K562 (cell line): ENCODE measurements around the gene PARP15. TPM values are rescaled to one million over a fixed set of nuclear protein-coding genes. Genes with fewer than 3 reads are reported as not detected.

Source experiments
- ATAC-seq: fragments of 200-7000 bp; cut with Tn5 transposase; 3 replicates; pipeline ENCODE4 v1.9.1; 2020; ENCODE audit warnings: moderate library complexity
- BruUV-seq: library from RNA; stranded (reverse); fragments of 400-500 nt; replicated peaks from 2 replicates; lab custom pipeline; 2021; lab: Mats Ljungman, UMichigan
- CTCF ChIA-PET: fragments of 300-600 bp; formaldehyde crosslinking; extraction: SDS; loops from one replicate; lab custom pipeline; 2021; ENCODE audit warnings: low intra/inter-chr PET ratio; lab: Yijun Ruan, JAX
- POLR2A ChIA-PET: fragments of 300-600, 350-650 bp; sonication (Branson Sonifier 250); formaldehyde crosslinking; extraction: SDS; loops from one replicate; lab custom pipeline; 2021; ENCODE audit warnings: antibody characterized with exemption, inconsistent platforms; lab: Yijun Ruan, JAX
- DNase-seq, 4 experiments: peaks; one replicate each; pipeline versions ENCODE4 v3.0.0 to v3.0.0-alpha.2; 2011 to 2018; ENCODE audit warnings: low spot score in 3 of 4, mixed read lengths in 3 of 4; ENCODE audit errors: extremely low read depth in 1 of 4
- FAIRE-seq: peaks from 2 replicates; lab custom pipeline; 2011; peaks lifted over from hg19 to GRCh38; lab: Jason Lieb, UNC
- H2AFZ ChIP-seq: 2 replicates; pipeline ENCODE4 v1.6.0; 2011; ENCODE audit warnings: low read depth, low read length, control low read depth, inconsistent platforms
- H3K27ac ChIP-seq: fragments of 200-600 bp; 3 replicates; pipeline ENCODE4 v1.8.0; 2011; ENCODE audit warnings: low read depth, mild to moderate bottlenecking, control low read depth, inconsistent platforms, low read length, moderate library complexity, mixed read lengths; ENCODE audit errors: extremely low read depth
- H3K27me3 ChIP-seq, 2 experiments: fragments of 300-600 bp in 1 of 2; 2 replicates in 1 of 2; 3 replicates in 1 of 2; pipeline versions ENCODE4 v1.6.0 to v1.8.0; 2011; ENCODE audit warnings: inconsistent platforms in 2 of 2, low read length in 2 of 2, mild to moderate bottlenecking in 1 of 2, mixed read lengths in 1 of 2, moderate library complexity in 1 of 2; ENCODE audit not compliant: control insufficient read depth in 2 of 2, insufficient read depth in 2 of 2
- H3K36me3 ChIP-seq: fragments of 300-600 bp; 3 replicates; pipeline ENCODE4 v1.8.0; 2011; ENCODE audit warnings: mild to moderate bottlenecking, low read length, inconsistent platforms; ENCODE audit not compliant: control insufficient read depth, insufficient read depth
- H3K4me1 ChIP-seq, 2 experiments: fragments of 200-600 bp in 1 of 2; replicated peaks in 1 of 2; 2 replicates in 1 of 2; 3 replicates in 1 of 2; pipeline versions ENCODE4 v1.5.1 to v1.8.0; 2011; ENCODE audit warnings: inconsistent platforms in 2 of 2, low read length in 2 of 2, mild to moderate bottlenecking in 1 of 2, mixed read lengths in 1 of 2, moderate library complexity in 1 of 2; ENCODE audit not compliant: control insufficient read depth in 2 of 2, insufficient read depth in 2 of 2
- H3K4me2 ChIP-seq: 2 replicates; pipeline ENCODE4 v1.6.1; 2011; ENCODE audit warnings: low read length, control low read depth, inconsistent platforms, mixed read lengths; ENCODE audit not compliant: insufficient read depth
- H3K4me3 ChIP-seq: fragments of 200-600 bp; sonication (generic), shearing (Covaris generic); 2 replicates; pipeline ENCODE4 v1.5.1; 2016; ENCODE audit warnings: control low read depth, inconsistent platforms
- H3K79me2 ChIP-seq: fragments of 200-600 bp; 3 replicates; pipeline ENCODE4 v1.8.0; 2011; ENCODE audit warnings: low read length, inconsistent platforms; ENCODE audit not compliant: control insufficient read depth, insufficient read depth
- H3K9ac ChIP-seq, 2 experiments: 2 replicates each; pipeline versions ENCODE4 v1.6.0 to v1.6.1; 2011; ENCODE audit warnings: low read depth in 2 of 2, low read length in 2 of 2, control low read depth in 1 of 2, inconsistent platforms in 1 of 2, mild to moderate bottlenecking in 1 of 2, mixed read lengths in 1 of 2; ENCODE audit not compliant: insufficient read depth in 1 of 2
- H3K9me1 ChIP-seq: one replicate; pipeline ENCODE4 v1.6.0; 2011; ENCODE audit warnings: inconsistent platforms, mild to moderate bottlenecking, low read length, moderate library complexity; ENCODE audit not compliant: control insufficient read depth, insufficient read depth
- H3K9me3 ChIP-seq: replicated peaks from 2 replicates; pipeline ENCODE4 v1.5.1; 2011; ENCODE audit warnings: low read depth, low read length, inconsistent platforms; ENCODE audit not compliant: control insufficient read depth, insufficient read depth
- H4K20me1 ChIP-seq: replicated peaks from 2 replicates; pipeline ENCODE4 v1.6.1; 2011; ENCODE audit warnings: low read length, inconsistent platforms, mixed read lengths; ENCODE audit not compliant: control insufficient read depth, insufficient read depth
- CBX1 ChIP-seq: sonication (generic); IDR thresholded peaks from 2 replicates; pipeline ENCODE4 v1.6.1; 2016; ENCODE audit warnings: antibody characterized with exemption, low read depth, mild to moderate bottlenecking
- EZH2 ChIP-seq: IDR thresholded peaks from 2 replicates; pipeline ENCODE4 v1.6.1; 2012; ENCODE audit warnings: low read depth, mild to moderate bottlenecking, inconsistent platforms, low read length, borderline replicate concordance
- FOXP4 ChIP-seq: sonication (generic); formaldehyde crosslinking; IDR thresholded peaks from 2 replicates; pipeline ENCODE4 v1.8.0; 2022; ENCODE audit warnings: mild to moderate bottlenecking, missing genetic modification reagents, borderline replicate concordance
- MEF2D ChIP-seq: conservative IDR thresholded peaks from 2 replicates; pipeline ENCODE4 v1.6.1; 2016; ENCODE audit warnings: low read depth, missing genetic modification characterization, missing compliant biosample characterization
- PREB ChIP-seq: sonication (generic); formaldehyde crosslinking; IDR thresholded peaks from 2 replicates; pipeline ENCODE4 v1.8.1; 2023; ENCODE audit warnings: mild to moderate bottlenecking, missing genetic modification reagents
- SLC30A9 ChIP-seq: fragments of 250-450 bp; sonication (Bioruptor Pico); IDR thresholded peaks from 2 replicates; pipeline ENCODE4 v1.8.0; 2022; ENCODE audit warnings: mild to moderate bottlenecking, moderate library complexity
- TRIM24 ChIP-seq, 2 experiments: fragments of 450-650 bp; IDR thresholded peaks; 2 replicates each; pipeline ENCODE4 v1.6.1; 2016
- YY1 ChIP-seq, 3 experiments: IDR thresholded peaks; 2 replicates each; pipeline ENCODE4 v1.6.1; 2011; ENCODE audit warnings: low read length in 2 of 3, mild to moderate bottlenecking in 2 of 3, moderate library complexity in 2 of 3, borderline replicate concordance in 1 of 3, control low read depth in 1 of 3, low read depth in 1 of 3; ENCODE audit not compliant: insufficient read depth in 3 of 3, insufficient replicate concordance in 2 of 3, control insufficient read depth in 1 of 3, insufficient read length in 1 of 3; ENCODE audit errors: extremely low read depth in 1 of 3
- ZNF165 ChIP-seq: fragments of 250-450 bp; sonication (Bioruptor Pico); IDR thresholded peaks from 2 replicates; pipeline ENCODE4 v1.4.0; 2020; ENCODE audit warnings: borderline replicate concordance
- ZZZ3 ChIP-seq: fragments of 450-650 bp; IDR thresholded peaks from 2 replicates; pipeline ENCODE4 v1.6.1; 2016; ENCODE audit warnings: antibody characterized with exemption, mild to moderate bottlenecking, moderate library complexity
- WGBS: fragments of 100-300 bp; shearing (Covaris generic); methylation state at CpG from one replicate; pipeline ENCODE4 v1.1.6; 2016; ENCODE audit warnings: low coverage, mixed read lengths; ENCODE audit not compliant: insufficient coverage; ENCODE audit errors: missing lambda C conversion rate; 5-methylcytosine and 5-hydroxymethylcytosine counted together
- in situ Hi-C: fragments of 300-500 bp; cut with MboI; formaldehyde crosslinking; loops from 4 replicates; pipeline ENCODE4 v1.15.0; 2018; ENCODE audit warnings: inconsistent platforms, mixed read lengths
- intact Hi-C: fragments of 100-400 bp; cut with micrococcal nuclease; formaldehyde crosslinking; loops from 2 replicates; pipeline ENCODE4 v1.14.2; 2022
- polyA plus RNA-seq, 8 experiments: library from polyadenylated mRNA; depleted of rRNA in 4 of 8; stranded (reverse) in 5 of 8; unstranded in 3 of 8; fragments of >200 nt; fragmentation: Nextera tagmentation in 2 of 8; fragmentation: Illumina TruSeq in 1 of 8; extraction: Ambion mirVana in 2 of 8; extraction: Trizol in 1 of 8; gene quantifications; 2 replicates each; pipeline versions ENCODE4 v1.2.1 to v1.2.3, GENCODE V29; 2011 to 2014; ENCODE audit warnings: inconsistent platforms in 1 of 8, missing spikeins in 1 of 8
- total RNA-seq, 7 experiments: library from RNA; depleted of rRNA in 6 of 7; stranded (reverse); fragments of >200 nt in 6 of 7; fragmentation: Illumina TruSeq in 2 of 7; extraction: Trizol in 2 of 7; gene quantifications; 2 replicates each; pipeline versions ENCODE4 v1.2.1 to v1.2.3, GENCODE V29; 2011 to 2021; ENCODE audit warnings: low replicate concordance in 1 of 7
- TF ChIP-seq, protein P1 (sequence below): fragments of 250-450 bp; sonication (Bioruptor Pico); IDR thresholded peaks from 2 replicates; pipeline ENCODE4 v1.5.0; 2022; ENCODE audit warnings: mild to moderate bottlenecking
- TF ChIP-seq, protein P2 (sequence below): fragments of 250-450 bp; sonication (Bioruptor Pico); IDR thresholded peaks from 2 replicates; pipeline ENCODE4 v1.5.0; 2021; ENCODE audit warnings: mild to moderate bottlenecking, borderline replicate concordance

PARP15 gene
- total and polyA plus RNA-seq, 9 of the 15 experiments (the other 6 are each of a cell fraction or from before 2014, with no cell fraction given): 0.05 to 0.40 (median 0.13) TPM

GRCh38 chr3:122582390-122582789, 4.9 kb downstream of the PARP15 start:
- no peak overlapping the region for H3K4me2 ChIP-seq
- no peaks in the 10 kb centered on the region for H3K36me3 ChIP-seq
- CTCF ChIA-PET: no interaction called here
- H3K27ac ChIP-seq: no peak overlapping the region
- in situ Hi-C loops: no loop called here
- 0 out of 2 replicates have a peak, but pooled peaks cover 9% of the 10 kb centered on the region for H3K9me3 ChIP-seq
- peaks cover 0 to 5% of the 10 kb centered on the region in 2 experiments; a peak in 1 of 5 replicates for H3K4me1 ChIP-seq
- no peaks in the 10 kb centered on the region for H3K79me2 ChIP-seq
- POLR2A ChIA-PET: no interaction called here
- H3K9ac ChIP-seq: no peak overlapping the region
- ATAC-seq: no peak
- no peak for DNase-seq
- no peak for FAIRE-seq
- intact Hi-C loops: no loop called here
- H3K4me3 ChIP-seq: no peak overlapping the region
- WGBS: 27% methylated on average over 1 of the region's 1 CpG
- H3K9me1 ChIP-seq: no peaks in the 10 kb centered on the region
- BruUV-seq: no TSS peak
- H4K20me1 ChIP-seq: no peaks in the 10 kb centered on the region
- H3K27me3 ChIP-seq: no peaks in the 10 kb centered on the region; a peak in 1 of 5 replicates
- no peak overlapping the region for H2AFZ ChIP-seq
- TF ChIP-seq, protein P1, sequence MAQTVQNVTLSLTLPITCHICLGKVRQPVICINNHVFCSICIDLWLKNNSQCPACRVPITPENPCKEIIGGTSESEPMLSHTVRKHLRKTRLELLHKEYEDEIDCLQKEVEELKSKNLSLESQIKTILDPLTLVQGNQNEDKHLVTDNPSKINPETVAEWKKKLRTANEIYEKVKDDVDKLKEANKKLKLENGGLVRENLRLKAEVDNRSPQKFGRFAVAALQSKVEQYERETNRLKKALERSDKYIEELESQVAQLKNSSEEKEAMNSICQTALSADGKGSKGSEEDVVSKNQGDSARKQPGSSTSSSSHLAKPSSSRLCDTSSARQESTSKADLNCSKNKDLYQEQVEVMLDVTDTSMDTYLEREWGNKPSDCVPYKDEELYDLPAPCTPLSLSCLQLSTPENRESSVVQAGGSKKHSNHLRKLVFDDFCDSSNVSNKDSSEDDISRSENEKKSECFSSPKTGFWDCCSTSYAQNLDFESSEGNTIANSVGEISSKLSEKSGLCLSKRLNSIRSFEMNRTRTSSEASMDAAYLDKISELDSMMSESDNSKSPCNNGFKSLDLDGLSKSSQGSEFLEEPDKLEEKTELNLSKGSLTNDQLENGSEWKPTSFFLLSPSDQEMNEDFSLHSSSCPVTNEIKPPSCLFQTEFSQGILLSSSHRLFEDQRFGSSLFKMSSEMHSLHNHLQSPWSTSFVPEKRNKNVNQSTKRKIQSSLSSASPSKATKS (CRISPR knock-in tag): no peak
- TF ChIP-seq TRIM24 (IDR thresholded peaks at IDR 0.05): peak; percentile 9 to 51; a peak in 1 of 4 replicates
- no peak for TF ChIP-seq ZZZ3
- TF ChIP-seq CBX1: no peak
- TF ChIP-seq PREB (CRISPR knock-in tag): no peak
- TF ChIP-seq SLC30A9 (CRISPR knock-in tag): no peak
- TF ChIP-seq, protein P2, sequence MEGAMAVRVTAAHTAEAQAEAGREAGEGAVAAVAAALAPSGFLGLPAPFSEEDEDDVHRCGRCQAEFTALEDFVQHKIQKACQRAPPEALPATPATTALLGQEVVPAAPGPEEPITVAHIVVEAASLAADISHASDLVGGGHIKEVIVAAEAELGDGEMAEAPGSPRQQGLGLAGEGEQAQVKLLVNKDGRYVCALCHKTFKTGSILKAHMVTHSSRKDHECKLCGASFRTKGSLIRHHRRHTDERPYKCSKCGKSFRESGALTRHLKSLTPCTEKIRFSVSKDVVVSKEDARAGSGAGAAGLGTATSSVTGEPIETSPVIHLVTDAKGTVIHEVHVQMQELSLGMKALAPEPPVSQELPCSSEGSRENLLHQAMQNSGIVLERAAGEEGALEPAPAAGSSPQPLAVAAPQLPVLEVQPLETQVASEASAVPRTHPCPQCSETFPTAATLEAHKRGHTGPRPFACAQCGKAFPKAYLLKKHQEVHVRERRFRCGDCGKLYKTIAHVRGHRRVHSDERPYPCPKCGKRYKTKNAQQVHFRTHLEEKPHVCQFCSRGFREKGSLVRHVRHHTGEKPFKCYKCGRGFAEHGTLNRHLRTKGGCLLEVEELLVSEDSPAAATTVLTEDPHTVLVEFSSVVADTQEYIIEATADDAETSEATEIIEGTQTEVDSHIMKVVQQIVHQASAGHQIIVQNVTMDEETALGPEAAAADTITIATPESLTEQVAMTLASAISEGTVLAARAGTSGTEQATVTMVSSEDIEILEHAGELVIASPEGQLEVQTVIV (CRISPR knock-in tag): no peak
- TF ChIP-seq YY1 (IDR thresholded peaks at IDR 0.05; ENCODE audit: borderline replicate concordance in 1 of 3, control insufficient read depth in 1 of 3, extremely low read depth in 1 of 3, insufficient read depth in 3 of 3, insufficient read length in 1 of 3, insufficient replicate concordance in 2 of 3, low read depth in 1 of 3, low read length in 2 of 3): no peak
- no peak for TF ChIP-seq MEF2D (tag)
- TF ChIP-seq EZH2: no peak
- TF ChIP-seq FOXP4: no peak
- no peak for TF ChIP-seq ZNF165 (CRISPR knock-in tag)
